Fibroblast of the aortic adventitia (primary cell): ENCODE results near the gene RAB23. TPM values are rescaled to one million over a fixed set of nuclear protein-coding genes. Genes with fewer than 3 reads are reported as not detected.

Source experiments
- DNase-seq: peaks from one replicate; pipeline ENCODE4 v3.0.0-alpha.2; 2010; ENCODE audit warnings: low read depth
- H3K4me3 ChIP-seq: 2 replicates; pipeline ENCODE4 v1.5.1; 2011; ENCODE audit warnings: low read depth, mild to moderate bottlenecking, control low read depth, low read length, moderate library complexity
- total RNA-seq: library from RNA; depleted of rRNA; stranded (reverse); fragments of >200 nt; gene quantifications from 2 replicates; pipeline ENCODE4 v1.2.3, GENCODE V29; 2012; ENCODE audit warnings: low replicate concordance
- TF ChIP-seq, protein P1 (sequence below): IDR thresholded peaks from 2 replicates; pipeline ENCODE4 v1.5.1; 2011; ENCODE audit warnings: mild to moderate bottlenecking, low read length, control low read depth, inconsistent platforms; ENCODE audit not compliant: insufficient read depth

RAB23 gene
- total RNA-seq, 1 donor: 59.7 TPM

DNA sequence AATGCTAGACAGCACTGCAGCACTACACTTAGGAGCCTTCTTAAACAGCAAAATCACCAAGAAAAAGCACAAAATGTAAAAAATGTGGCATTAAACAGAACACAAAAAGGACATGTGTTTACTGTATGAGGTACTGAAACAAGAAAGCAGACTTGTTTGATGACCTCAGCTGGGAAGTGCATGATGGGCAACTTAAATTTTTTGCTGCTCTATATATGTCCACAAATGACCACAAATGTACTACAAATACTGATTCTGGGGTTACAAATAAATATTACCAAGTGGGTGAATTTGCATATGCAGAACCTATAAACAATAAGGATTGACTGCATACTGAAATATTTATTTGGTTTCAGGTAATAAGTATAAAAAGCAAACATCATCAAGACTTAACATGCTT lies 13.1 kb downstream of the RAB23 start:
- TF ChIP-seq, protein P1, sequence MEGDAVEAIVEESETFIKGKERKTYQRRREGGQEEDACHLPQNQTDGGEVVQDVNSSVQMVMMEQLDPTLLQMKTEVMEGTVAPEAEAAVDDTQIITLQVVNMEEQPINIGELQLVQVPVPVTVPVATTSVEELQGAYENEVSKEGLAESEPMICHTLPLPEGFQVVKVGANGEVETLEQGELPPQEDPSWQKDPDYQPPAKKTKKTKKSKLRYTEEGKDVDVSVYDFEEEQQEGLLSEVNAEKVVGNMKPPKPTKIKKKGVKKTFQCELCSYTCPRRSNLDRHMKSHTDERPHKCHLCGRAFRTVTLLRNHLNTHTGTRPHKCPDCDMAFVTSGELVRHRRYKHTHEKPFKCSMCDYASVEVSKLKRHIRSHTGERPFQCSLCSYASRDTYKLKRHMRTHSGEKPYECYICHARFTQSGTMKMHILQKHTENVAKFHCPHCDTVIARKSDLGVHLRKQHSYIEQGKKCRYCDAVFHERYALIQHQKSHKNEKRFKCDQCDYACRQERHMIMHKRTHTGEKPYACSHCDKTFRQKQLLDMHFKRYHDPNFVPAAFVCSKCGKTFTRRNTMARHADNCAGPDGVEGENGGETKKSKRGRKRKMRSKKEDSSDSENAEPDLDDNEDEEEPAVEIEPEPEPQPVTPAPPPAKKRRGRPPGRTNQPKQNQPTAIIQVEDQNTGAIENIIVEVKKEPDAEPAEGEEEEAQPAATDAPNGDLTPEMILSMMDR: no peak
- H3K4me3 ChIP-seq: no peak overlapping the region
- no peak for DNase-seq

DNA sequence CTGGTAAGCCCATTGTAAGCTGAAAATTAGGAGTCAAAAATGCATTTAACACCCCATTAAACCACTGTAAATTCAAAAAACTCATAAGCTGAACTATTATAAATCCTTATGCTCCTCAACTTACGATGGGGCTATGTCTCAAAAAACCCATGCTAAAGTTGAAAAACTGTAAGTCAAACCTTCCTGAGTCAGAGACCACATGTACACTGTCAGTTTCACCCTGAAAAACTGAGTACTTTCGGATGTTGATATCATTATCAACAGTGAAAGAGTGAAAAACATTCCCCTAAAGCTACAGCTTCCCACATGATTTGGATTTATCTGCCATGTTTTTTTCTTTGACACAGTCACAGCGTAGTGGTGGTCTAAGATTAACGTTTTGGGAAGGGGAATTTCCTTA lies 14.2 kb downstream of the RAB23 start:
- no peak overlapping the region for H3K4me3 ChIP-seq
- TF ChIP-seq, protein P1: no peak
- no peak for DNase-seq

- TF ChIP-seq, protein P1: no peak
- peak; percentile 26 for DNase-seq
- no peak overlapping the region for H3K4me3 ChIP-seq
These were observed 15.0 kb downstream of the RAB23 start for GRCh38 chr6:57207141-57207540.

- no peak for DNase-seq
- TF ChIP-seq, protein P1: no peak
These were observed 16.4 kb downstream of the RAB23 start for GRCh38 chr6:57205550-57206328.

DNA sequence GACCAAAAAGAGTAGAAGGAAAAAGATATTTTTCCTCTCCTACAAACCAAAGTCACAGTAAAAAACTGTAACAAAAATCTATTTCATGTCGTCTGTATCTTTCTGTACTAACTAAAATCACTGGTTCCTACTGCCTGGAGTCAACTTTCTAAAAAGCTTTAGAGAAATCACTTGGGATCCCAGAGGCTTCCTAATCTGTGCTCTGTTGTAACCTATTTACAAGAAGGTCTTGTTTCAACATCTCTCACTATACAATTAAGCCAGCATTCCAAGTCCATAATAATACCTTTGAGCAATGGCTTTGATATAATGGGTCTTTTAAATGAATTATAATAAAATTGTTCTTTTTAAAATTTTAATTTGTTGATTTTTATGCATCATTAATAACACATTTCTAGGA lies 20.4 kb downstream of the RAB23 start:
- no peak overlapping the region for H3K4me3 ChIP-seq
- DNase-seq: no peak
- TF ChIP-seq, protein P1: no peak

More at GRCh38 chr6:57205550-57206328, 16.4 kb downstream of the RAB23 start:
- H3K4me3 ChIP-seq: no peak overlapping the region

DNA sequence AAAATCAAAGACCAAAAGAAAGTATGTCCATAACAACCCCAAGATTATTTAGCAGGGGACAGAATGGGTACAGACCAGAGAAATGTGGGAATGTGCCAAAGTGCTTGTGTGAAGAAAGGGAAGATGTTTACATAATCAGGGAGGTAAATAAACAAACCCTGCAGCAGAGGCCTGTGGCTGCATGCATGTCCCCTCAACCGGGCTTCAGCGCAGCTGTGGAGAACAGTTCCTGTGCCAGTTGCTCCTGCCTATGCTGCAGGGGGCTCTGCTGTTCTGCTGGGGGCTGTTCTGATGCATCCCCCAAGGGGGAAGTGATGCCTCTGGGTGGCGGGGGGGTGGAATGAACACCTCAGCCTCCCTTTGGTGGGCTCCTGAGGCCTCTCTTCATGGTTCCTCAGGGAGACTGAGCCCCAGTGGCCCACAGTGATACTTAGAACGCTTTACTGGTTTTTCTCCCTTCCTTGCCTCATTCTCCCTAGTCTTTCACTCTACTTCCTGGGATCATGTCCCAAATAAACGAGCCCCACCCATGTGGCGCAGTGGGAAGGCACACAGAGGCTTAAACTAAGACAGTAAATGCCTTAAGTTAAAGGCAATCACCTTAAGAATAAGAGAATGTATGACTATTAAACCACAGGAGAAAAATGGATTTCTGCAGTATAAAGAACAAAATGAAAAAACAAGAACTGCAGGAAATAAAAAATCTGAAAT lies 23.0 kb downstream of the RAB23 start:
- no peak overlapping the region for H3K4me3 ChIP-seq
- DNase-seq: peak; percentile 34
- TF ChIP-seq, protein P1: no peak
